Ishikawa (cell line): Measurements from ENCODE around the gene RBFOX1.

Source experiments
- CEBPB ChIP-seq: IDR thresholded peaks from 2 replicates; pipeline ENCODE4 v1.6.1; 2012
- CREB1 ChIP-seq: IDR thresholded peaks from 2 replicates; pipeline ENCODE4 v1.6.1; 2012; ENCODE audit warnings: low read depth
- EGR1 ChIP-seq: IDR thresholded peaks from 2 replicates; pipeline ENCODE4 v1.6.1; 2012
- EP300 ChIP-seq: IDR thresholded peaks from 2 replicates; pipeline ENCODE4 v1.6.1; 2012; ENCODE audit warnings: borderline replicate concordance
- FOXM1 ChIP-seq: IDR thresholded peaks from 2 replicates; pipeline ENCODE4 v1.6.1; 2012; ENCODE audit warnings: low read depth, borderline replicate concordance
- MAX ChIP-seq: IDR thresholded peaks from 2 replicates; pipeline ENCODE4 v1.6.1; 2012
- NFIC ChIP-seq: IDR thresholded peaks from 2 replicates; pipeline ENCODE4 v1.6.1; 2012
- RAD21 ChIP-seq: IDR thresholded peaks from 2 replicates; pipeline ENCODE4 v1.6.1; 2012; ENCODE audit warnings: low read depth
- REST ChIP-seq: IDR thresholded peaks from 2 replicates; pipeline ENCODE4 v1.6.1; 2012; ENCODE audit warnings: low read depth, mild to moderate bottlenecking
- TAF1 ChIP-seq: IDR thresholded peaks from 2 replicates; pipeline ENCODE4 v1.6.1; 2012; ENCODE audit warnings: low read depth, mild to moderate bottlenecking
- TCF12 ChIP-seq: IDR thresholded peaks from 2 replicates; pipeline ENCODE4 v1.6.1; 2012; ENCODE audit warnings: low read depth
- TEAD4 ChIP-seq: IDR thresholded peaks from 2 replicates; pipeline ENCODE4 v1.6.1; 2012
- USF1 ChIP-seq: IDR thresholded peaks from 2 replicates; pipeline ENCODE4 v1.6.1; 2012
- YY1 ChIP-seq: IDR thresholded peaks from 2 replicates; pipeline ENCODE4 v1.6.1; 2012; ENCODE audit warnings: low read depth
- ZBTB7A ChIP-seq: IDR thresholded peaks from 2 replicates; pipeline ENCODE4 v1.6.1; 2012; ENCODE audit warnings: low read depth

RBFOX1 gene

GRCh38 chr16:7420843-7421242, 88.2 kb downstream of the RBFOX1 start:
- no peak for TF ChIP-seq TCF12
- no peak for TF ChIP-seq CEBPB
- no peak for TF ChIP-seq FOXM1
- TF ChIP-seq USF1: no peak
- no peak for TF ChIP-seq MAX
- TF ChIP-seq REST: no peak
- no peak for TF ChIP-seq EP300
- TF ChIP-seq RAD21: no peak
- no peak for TF ChIP-seq NFIC
- TF ChIP-seq TAF1: no peak
- no peak for TF ChIP-seq YY1

GRCh38 chr16:7421578-7421977, 88.9 kb downstream of the RBFOX1 start:
- no peak for TF ChIP-seq MAX
- no peak for TF ChIP-seq EGR1
- no peak for TF ChIP-seq REST
- no peak for TF ChIP-seq NFIC
- no peak for TF ChIP-seq TAF1
- TF ChIP-seq TEAD4: no peak
- no peak for TF ChIP-seq RAD21
- TF ChIP-seq EP300: no peak

- no peak for TF ChIP-seq EGR1
- TF ChIP-seq YY1: no peak
- TF ChIP-seq TAF1: no peak
Measured at GRCh38 chr16:7422036-7422888, 89.6 kb downstream of the RBFOX1 start.

GRCh38 chr16:7423434-7424044, 90.9 kb downstream of the RBFOX1 start:
- TF ChIP-seq USF1: no peak
- TF ChIP-seq EP300: no peak
- TF ChIP-seq YY1: no peak
- no peak for TF ChIP-seq FOXM1
- no peak for TF ChIP-seq TCF12

- TF ChIP-seq NFIC (no peak), TEAD4 (no peak), YY1 (no peak), CEBPB (no peak), EP300 (no peak), USF1 (no peak), FOXM1 (no peak), RAD21 (no peak), REST (no peak), EGR1 (no peak), CREB1 (no peak), TAF1 (no peak), ZBTB7A (no peak), MAX (no peak), TCF12 (no peak)
Measured at GRCh38 chr16:7426161-7426560, 93.5 kb downstream of the RBFOX1 start.
